HG02885 (cell line): Measurements from ENCODE around the gene SLC30A9.

Experiments
- ATAC-seq: cut with Tn5 transposase; IDR thresholded peaks from one replicate; pipeline ENCODE4 v1.9.1; 2021; ENCODE audit warnings: mild to moderate bottlenecking; ENCODE audit not compliant: unreplicated experiment, poor library complexity

The SLC30A9 gene

DNA sequence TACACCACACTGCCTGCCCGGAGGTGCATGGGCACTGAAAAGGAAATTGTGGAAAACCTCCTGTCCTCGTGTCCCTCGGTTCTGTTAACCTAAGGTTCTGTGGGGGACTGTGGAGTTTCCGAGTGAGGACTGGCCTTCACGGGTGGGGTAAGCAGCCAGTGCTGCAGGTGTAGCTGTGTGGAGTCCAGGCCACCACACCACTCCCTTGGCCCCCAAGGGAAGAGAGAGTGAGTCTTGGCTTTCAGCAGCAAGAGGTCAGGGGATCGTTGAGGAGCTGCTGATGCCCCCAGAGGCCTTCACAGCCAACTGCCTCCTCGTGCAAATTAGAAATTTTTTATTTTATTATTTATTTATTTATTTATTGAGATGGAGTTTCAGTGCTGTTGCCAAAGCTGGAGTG lies 141.8 kb downstream of the SLC30A9 start:
- ATAC-seq: no peak

- ATAC-seq: no peak
Measured at GRCh38 chr4:42133006-42133405, 142.7 kb downstream of the SLC30A9 start.

DNA sequence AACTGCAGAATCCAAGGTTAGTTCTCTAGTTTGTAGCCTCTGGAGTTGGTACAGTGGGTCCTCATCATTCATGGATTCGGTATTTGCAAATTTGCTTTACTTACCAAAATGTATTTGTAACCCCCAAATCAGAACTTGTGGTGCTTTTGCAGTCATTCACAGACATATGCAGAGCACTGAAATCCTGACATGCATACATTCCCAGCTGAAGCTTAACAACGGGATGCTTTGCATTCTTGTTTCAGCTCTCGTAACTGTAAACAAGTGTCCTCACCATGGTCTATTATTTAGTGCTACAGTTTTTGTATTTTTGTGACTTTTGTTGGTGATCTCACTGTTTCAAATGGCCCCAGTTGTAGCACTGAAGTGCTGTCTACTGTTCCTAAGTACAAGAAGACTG lies 146.0 kb downstream of the SLC30A9 start:
- no peak for ATAC-seq
